Activated CD4-positive, CD25-positive, alpha-beta regulatory T cell treated with anti-CD3 and anti-CD28 coated beads, Interleukin-2, amount 50 U/mL, for 16 hours (primary cell): ENCODE results near the gene NDUFB10.
"Not testable (repeated sequence)": the region's sequence is repeated elsewhere in the genome, so short reads cannot be mapped to it uniquely, and the experiment has no call there.

Experiments used
- DNase-seq: peaks from one replicate; pipeline ENCODE4 v3.0.0-alpha.2; 2020; ENCODE audit warnings: low read depth, low spot score

NDUFB10 gene

DNA sequence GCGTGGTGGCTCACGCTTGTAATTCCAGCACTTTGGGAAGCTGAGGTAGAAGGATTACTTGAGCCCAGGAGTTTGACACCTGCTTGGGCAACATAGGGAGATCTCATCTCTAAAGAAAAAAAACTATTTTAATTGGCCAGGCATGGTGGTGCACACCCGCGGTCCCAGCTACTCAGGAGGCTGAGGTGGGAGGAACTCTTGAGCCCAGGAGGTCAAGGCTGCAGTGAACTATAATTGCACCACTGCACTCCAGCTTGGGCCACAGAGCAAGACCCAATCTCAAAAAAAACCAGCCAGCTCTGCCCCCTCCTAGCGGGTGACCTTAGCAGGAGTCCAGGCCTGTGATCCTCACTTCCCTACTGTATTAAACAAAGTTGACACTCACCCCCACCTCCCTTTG is 35.2 kb upstream of the NDUFB10 start:
- no peak for DNase-seq

DNA sequence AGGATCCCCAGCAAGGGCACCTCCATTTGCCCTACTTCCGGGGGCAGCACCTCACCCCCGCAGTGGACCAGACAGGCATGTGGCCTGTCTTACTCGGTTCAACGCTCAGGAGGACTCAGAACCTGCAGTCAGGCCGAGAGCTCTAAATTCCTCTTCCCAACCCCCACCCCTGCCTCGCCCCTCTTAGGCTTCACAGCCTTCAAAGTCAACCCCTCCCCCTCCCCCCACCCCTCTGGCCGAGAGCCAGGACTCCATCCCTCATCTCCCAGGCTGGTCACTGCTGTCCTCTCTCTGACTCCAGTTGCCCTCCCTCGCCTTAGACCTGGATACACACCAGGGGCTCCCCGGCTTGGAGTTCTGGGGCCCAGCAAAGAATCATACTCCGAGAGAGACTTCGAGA is 33.1 kb upstream of the NDUFB10 start:
- no peak for DNase-seq

GRCh38 chr16:1929105-1929504 is 30.2 kb upstream of the NDUFB10 start:
- DNase-seq: no peak

GRCh38 chr16:1929578-1930337 is 29.6 kb upstream of the NDUFB10 start:
- DNase-seq: peak; percentile 85

GRCh38 chr16:1930338-1930720 is 29.0 kb upstream of the NDUFB10 start:
- DNase-seq: no peak

DNA sequence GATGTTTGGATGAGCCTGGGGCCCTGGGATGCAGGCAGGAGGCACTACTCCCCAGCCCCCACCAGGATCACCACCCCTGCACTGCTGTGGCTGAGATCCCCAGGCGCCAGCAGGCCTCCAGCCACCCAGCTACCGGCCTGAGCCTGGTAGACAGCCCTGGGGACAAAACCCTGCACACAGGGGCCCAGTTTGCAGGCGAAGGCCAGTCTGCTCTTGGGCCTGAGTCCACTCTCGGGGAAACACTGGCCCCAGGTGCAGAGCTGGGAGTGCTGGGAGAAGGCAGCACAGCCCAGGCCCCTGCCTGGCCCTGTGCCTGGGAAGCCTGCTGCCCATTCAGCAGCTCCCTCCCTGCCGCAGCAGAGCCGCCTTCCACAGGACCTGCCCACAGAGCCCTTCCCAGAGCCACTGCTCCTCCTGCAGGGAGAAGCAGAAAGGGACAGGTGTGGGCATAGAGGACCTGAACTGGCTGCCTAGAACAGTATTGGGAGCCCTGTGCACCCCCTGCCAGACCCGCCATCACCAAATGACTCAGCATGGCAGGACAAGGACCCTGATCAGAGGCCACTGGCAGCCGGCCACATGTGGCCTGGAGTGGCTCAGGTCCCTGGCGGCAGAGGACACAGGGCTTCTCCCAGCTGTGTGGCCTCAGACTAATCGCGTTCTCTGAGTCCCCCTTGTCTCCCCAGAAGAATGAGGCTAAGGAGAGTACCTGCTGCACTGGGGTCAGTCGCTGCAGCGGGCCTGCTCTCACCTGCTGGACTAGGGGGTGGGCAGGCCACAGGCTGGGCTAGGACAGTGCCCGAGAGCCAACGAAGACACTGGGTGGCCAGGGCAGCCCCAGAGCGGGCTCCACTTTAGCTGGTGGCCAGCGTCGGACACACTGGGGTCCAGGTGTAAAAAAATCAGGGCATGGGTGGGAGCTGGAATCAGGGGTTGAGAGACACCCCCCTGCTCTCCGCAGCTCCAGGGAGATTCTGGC is 27.0 kb upstream of the NDUFB10 start:
- DNase-seq: no peak

- DNase-seq: no peak
Measured at GRCh38 chr16:1933097-1933661, 26.2 kb upstream of the NDUFB10 start.

DNA sequence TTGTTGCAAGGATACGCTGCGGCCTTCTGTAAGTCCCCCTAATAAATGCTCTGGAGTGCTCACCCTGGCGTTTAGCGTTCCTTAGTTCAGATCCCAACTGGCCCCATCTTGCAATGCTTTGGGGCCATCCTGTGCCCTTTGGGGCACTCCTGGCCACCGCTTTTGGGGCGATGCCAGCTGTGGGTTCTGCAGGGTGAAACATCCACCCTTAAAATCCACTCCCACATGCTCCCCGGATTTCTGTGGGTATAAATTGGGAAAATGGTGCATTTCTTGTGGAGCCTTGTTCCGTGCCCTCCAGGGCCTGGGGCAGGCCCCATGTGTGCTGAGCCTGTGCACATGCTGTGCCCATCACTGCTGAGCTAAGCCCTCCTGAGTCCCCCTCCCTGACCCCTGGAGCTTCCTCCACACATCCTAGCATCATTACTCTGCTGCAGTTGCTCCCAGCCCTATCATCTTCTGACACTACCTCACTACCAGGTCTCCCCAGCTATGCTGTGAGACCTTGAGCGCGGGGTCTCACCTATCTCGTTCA is 22.3 kb upstream of the NDUFB10 start:
- no peak for DNase-seq

DNA sequence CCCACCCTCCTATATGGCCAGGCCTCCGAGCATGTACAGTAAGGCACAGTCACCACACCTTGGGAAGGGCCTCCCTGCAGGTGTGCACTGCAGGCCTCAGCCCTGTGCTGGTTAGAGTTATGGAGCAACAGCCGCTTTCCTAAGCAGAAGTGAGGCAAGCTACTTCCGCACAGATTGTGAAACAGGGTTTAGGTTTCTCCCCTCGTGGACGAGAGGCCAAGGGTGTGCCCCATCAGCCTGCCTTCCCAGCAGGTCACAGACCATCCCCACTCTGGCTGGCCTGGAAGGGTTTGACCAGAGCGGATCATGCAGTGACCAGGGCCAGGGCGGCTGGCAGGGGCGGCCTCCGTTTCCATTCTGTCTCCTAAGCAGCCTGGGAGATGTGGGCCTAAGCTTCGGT is 21.0 kb upstream of the NDUFB10 start:
- no peak for DNase-seq

DNA sequence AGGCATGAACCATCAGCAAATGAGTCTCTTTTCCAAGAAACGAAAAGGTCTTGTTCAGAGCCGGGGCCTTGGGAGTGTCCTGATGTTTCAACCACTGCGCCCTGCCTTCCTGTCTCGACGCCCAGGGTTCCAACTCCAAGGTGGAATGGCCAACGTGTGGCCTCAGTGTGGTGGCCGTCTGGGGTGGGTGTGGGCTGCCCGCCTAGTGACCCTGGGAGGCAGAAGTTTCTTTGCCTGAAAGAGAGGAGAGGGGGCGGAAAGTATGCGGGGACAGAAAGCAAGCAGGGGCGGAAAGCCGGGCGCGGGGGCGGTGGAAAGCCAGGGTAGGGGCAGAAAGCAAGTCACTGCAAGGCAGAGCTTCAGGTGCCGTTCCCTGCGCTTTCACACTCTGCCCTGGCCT is 20.4 kb upstream of the NDUFB10 start:
- DNase-seq: no peak

DNA sequence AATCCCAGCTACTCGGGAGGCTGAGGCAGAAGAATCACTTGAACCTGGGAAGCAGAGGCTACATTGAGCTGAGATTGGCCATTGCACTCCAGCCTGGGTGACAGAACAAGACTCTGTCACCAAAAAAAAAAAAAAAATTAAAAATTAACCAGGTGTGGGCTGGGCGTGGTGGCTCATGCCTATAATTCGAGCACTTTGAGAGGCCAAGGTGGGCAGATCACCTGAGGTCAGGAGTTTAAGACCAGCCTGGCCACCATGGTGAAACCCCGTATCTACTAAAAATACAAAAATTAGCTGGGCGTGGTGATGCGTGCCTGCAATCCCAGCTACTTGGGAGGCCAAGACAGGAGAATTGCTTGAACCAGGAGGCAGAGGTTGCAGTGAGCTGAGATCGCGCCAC is 19.5 kb upstream of the NDUFB10 start:
- not testable (repeated sequence) for DNase-seq

GRCh38 chr16:1940273-1941161 is 18.8 kb upstream of the NDUFB10 start:
- no peak for DNase-seq

DNA sequence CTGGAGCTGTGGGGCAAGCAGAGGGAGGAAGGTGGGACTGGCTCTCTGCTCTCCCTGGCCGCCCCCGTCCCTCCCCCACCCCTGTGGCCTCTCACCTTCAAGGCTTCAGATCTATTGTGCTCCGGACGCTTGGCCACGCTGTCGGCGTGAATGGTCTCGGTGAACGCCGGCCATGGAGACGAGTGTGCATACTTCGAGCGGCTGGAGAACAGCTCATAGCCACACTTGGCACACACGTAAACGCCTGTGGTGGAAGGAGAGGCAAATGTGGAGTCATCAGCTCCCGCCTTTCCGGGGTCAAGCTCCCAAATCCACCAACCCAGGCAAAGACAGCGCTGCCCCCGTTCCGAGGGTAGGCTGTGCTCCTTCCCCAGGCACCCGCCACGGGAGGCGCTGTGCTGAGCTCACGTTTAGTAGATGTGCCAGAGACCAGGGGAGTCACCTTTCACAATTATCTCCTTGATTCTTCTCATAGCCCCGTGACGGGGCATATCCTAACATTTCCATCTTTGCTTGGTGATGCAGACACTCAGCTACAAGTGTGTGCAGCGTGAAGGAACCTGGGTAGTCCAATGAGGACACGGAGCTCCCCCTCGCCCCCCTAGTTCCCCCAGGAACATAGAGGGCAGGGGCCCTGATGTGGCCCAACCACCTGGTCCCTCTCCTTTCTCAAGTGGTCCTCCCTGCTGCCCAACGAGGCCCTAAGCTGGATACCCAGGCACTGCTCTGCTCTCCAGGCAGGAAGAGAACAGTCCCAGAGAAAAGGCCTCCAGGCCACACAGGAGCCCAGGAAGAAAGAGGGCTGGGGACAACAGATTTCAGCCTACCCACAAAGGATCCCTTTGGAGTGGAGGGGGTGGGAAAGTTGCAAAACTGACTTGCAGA is 17.9 kb upstream of the NDUFB10 start:
- DNase-seq: no peak

GRCh38 chr16:1942047-1942809 is 17.1 kb upstream of the NDUFB10 start:
- DNase-seq: no peak

- peak; percentile 97 for DNase-seq
Measured at GRCh38 chr16:1942810-1943726, 16.3 kb upstream of the NDUFB10 start, which contains the start of gene MSRB1. MSRB1 (minus strand) TSS chr16:1943199; CDS start chr16:1943156, 43 bp downstream.

GRCh38 chr16:1944612-1945199 is 14.6 kb upstream of the NDUFB10 start:
- no peak for DNase-seq

DNA sequence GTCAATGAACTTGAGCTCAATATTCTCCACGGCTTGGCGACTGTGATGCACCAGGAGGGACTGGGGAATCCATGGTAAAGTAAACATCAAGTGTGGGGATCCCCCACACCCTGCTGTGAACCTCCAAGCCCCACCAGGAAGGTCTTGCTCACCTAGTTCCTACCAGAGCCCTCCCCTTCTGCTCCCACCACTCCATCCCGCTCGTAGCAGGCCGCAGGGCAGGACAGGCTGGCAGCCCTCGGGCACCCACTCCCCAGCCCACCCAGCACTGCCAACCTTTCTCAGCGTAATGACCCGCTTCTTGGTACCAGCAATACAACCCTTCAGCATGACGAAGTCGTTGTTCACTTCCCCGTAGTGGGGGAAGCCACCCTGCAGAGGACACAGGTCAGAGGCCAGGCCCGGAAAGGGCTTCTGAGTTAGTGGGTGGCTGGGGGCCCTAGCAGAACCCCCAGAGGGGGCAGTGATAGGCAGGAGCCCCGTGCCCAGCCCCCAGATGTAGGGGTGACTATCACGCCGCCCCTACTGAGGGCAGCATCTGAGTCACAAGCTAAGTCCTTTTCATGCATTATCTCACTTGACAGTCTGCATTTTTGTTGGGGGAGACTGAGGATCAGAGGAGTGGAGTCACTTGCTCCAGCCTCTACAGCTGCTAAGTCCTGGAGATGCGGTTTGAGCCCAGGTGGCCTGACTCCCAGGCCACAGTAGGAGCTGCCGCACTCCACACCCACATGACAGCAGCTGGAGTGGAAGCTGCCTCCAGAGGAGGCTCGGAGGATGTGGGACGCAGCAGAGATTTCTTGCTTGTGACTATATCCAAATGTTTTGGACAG is 13.6 kb upstream of the NDUFB10 start:
- DNase-seq: no peak
